Measurements from ENCODE around the gene PDZRN3.

- TF ChIP-seq CTCF (IDR thresholded peaks at IDR 0.05 in 8 of 11, conservative IDR thresholded peaks at IDR 0.05 in 3 of 11) (no peak), POLR2A (IDR thresholded peaks at IDR 0.05) (no peak), POLR2AphosphoS5 (IDR thresholded peaks at IDR 0.05) (no peak)
Measured at GRCh38 chr3:73633916-73634344, 9.2 kb upstream of the PDZRN3 start.
